Endometrium (tissue), 2 donors: Measurements from ENCODE around the gene KMT2D.

Source experiments
- FAIRE-seq: peaks from 2 replicates; lab custom pipeline; 2012; peaks lifted over from hg19 to GRCh38; lab: Jason Lieb, UNC
- donor health status: control.
- donor health status: control.

The KMT2D gene

GRCh38 chr12:49060237-49061156, at the start of gene KMT2D:
KMT2D (minus strand) TSS chr12:49060794; CDS start chr12:49055324, 5,470 bp downstream.
- no peak for FAIRE-seq

GRCh38 chr12:49109641-49110463, 49.3 kb upstream of the KMT2D start:
- no peak for FAIRE-seq

- FAIRE-seq = no peak
Observed at GRCh38 chr12:49108958-49109404, 48.4 kb upstream of the KMT2D start.

- FAIRE-seq = no peak
Observed at GRCh38 chr12:49105504-49106084, 45.0 kb upstream of the KMT2D start.

GRCh38 chr12:49104822-49105221, 44.2 kb upstream of the KMT2D start:
- FAIRE-seq = no peak

GRCh38 chr12:49100380-49100779, 39.8 kb upstream of the KMT2D start:
- no peak for FAIRE-seq

GRCh38 chr12:49098703-49099102, 38.1 kb upstream of the KMT2D start:
- FAIRE-seq = no peak

- no peak for FAIRE-seq
Observed at GRCh38 chr12:49098035-49098451, 37.4 kb upstream of the KMT2D start.

- FAIRE-seq = no peak
Observed at GRCh38 chr12:49097381-49097780, 36.8 kb upstream of the KMT2D start.

GRCh38 chr12:49094975-49095365, 34.4 kb upstream of the KMT2D start:
- FAIRE-seq = no peak

- FAIRE-seq = no peak
Observed at GRCh38 chr12:49094160-49094974, 33.8 kb upstream of the KMT2D start, which contains the start of gene DHH. DHH (minus strand) TSS chr12:49094801; CDS start chr12:49094512, 289 bp downstream.

GRCh38 chr12:49093792-49094159, 33.2 kb upstream of the KMT2D start:
- no peak for FAIRE-seq

- FAIRE-seq = no peak
Observed at GRCh38 chr12:49092816-49093406, 32.3 kb upstream of the KMT2D start.

- no peak for FAIRE-seq
Observed at GRCh38 chr12:49092086-49092815, 31.7 kb upstream of the KMT2D start.

GRCh38 chr12:49091836-49092085, 31.2 kb upstream of the KMT2D start:
- FAIRE-seq = no peak

- no peak for FAIRE-seq
Observed at GRCh38 chr12:49091056-49091835, 30.7 kb upstream of the KMT2D start.

- FAIRE-seq = no peak
Observed at GRCh38 chr12:49089821-49090773, 29.5 kb upstream of the KMT2D start.

- FAIRE-seq = no peak
Observed at GRCh38 chr12:49088932-49089330, 28.3 kb upstream of the KMT2D start.
